Keratinocyte (primary cell): ENCODE measurements around the gene FDXACB1. TPM values are rescaled to one million over a fixed set of nuclear protein-coding genes. Genes with fewer than 3 reads are reported as not detected.

Experiments
- DNase-seq: peaks from one replicate; pipeline ENCODE4 v3.0.0-alpha.2; 2011; ENCODE audit warnings: low read depth, missing footprints, low spot score
- FAIRE-seq: peaks from 2 replicates; lab custom pipeline; 2011; peaks lifted over from hg19 to GRCh38; lab: Jason Lieb, UNC
- H2AFZ ChIP-seq: 2 replicates; pipeline ENCODE4 v1.6.0; 2012; ENCODE audit warnings: low read length, control low read depth, inconsistent platforms; ENCODE audit not compliant: control insufficient read depth
- H3K27ac ChIP-seq: 2 replicates; pipeline ENCODE4 v1.5.1; 2011; ENCODE audit warnings: low read length; ENCODE audit not compliant: control insufficient read depth, insufficient read depth
- H3K27me3 ChIP-seq: 3 replicates; pipeline ENCODE4 v1.6.0; 2011; ENCODE audit warnings: low read length; ENCODE audit not compliant: control insufficient read depth, insufficient read depth; ENCODE audit errors: extremely low read depth
- H3K36me3 ChIP-seq, 2 experiments: 2 replicates in 1 of 2; 3 replicates in 1 of 2; pipeline ENCODE4 v1.5.1; 2011; ENCODE audit warnings: low read length in 2 of 2, mild to moderate bottlenecking in 1 of 2; ENCODE audit not compliant: control insufficient read depth in 2 of 2, insufficient read depth in 2 of 2; ENCODE audit errors: extremely low read depth in 1 of 2
- H3K4me1 ChIP-seq: 3 replicates; pipeline ENCODE4 v1.5.1; 2011; ENCODE audit warnings: low read length; ENCODE audit not compliant: control insufficient read depth, insufficient read depth; ENCODE audit errors: extremely low read depth
- H3K4me2 ChIP-seq: 3 replicates; pipeline ENCODE4 v1.6.0; 2011; ENCODE audit warnings: low read depth, low read length; ENCODE audit not compliant: control insufficient read depth, insufficient read depth; ENCODE audit errors: extremely low read depth
- H3K4me3 ChIP-seq, 3 experiments: fragments of 200-600 bp in 1 of 3; sonication (generic) in 1 of 3; 2 replicates in 2 of 3; 3 replicates in 1 of 3; pipeline ENCODE4 v1.5.1; 2011 to 2016; ENCODE audit warnings: low read length in 3 of 3, mild to moderate bottlenecking in 3 of 3, control low read depth in 2 of 3, inconsistent platforms in 1 of 3, low read depth in 1 of 3, mixed read lengths in 1 of 3, mixed run types in 1 of 3, moderate library complexity in 1 of 3; ENCODE audit not compliant: control insufficient read depth in 2 of 3, insufficient read depth in 2 of 3; ENCODE audit errors: extremely low read depth in 1 of 3
- H3K79me2 ChIP-seq: 2 replicates; pipeline ENCODE4 v1.6.0; 2012; ENCODE audit warnings: low read length; ENCODE audit not compliant: control insufficient read depth, insufficient read depth
- H3K9ac ChIP-seq: 3 replicates; pipeline ENCODE4 v1.6.0; 2011; ENCODE audit warnings: low read length; ENCODE audit not compliant: control insufficient read depth, insufficient read depth; ENCODE audit errors: extremely low read depth
- H3K9me1 ChIP-seq: 3 replicates; pipeline ENCODE4 v1.6.0; 2011; ENCODE audit warnings: low read length; ENCODE audit not compliant: control insufficient read depth, insufficient read depth; ENCODE audit errors: extremely low read depth
- H3K9me3 ChIP-seq: 2 replicates; pipeline ENCODE4 v1.5.1; 2012; ENCODE audit warnings: low read depth, low read length; ENCODE audit not compliant: control insufficient read depth
- H4K20me1 ChIP-seq: 3 replicates; pipeline ENCODE4 v1.6.0; 2011; ENCODE audit warnings: low read length; ENCODE audit not compliant: control insufficient read depth, insufficient read depth; ENCODE audit errors: extremely low read depth
- CTCF ChIP-seq, 3 experiments: IDR thresholded peaks in 1 of 3; conservative IDR thresholded peaks in 1 of 3; optimal IDR thresholded peaks in 1 of 3; 2 replicates in 2 of 3; 3 replicates in 1 of 3; pipeline versions ENCODE3 to v1.5.1; 2011; ENCODE audit warnings: low read length in 3 of 3, mild to moderate bottlenecking in 3 of 3, moderate library complexity in 2 of 3, control low read depth in 1 of 3, inconsistent platforms in 1 of 3; ENCODE audit not compliant: insufficient read depth in 2 of 3; ENCODE audit errors: extremely low read depth in 1 of 3
- EZH2 ChIP-seq: IDR thresholded peaks from one replicate; pipeline ENCODE4 v1.6.1; 2012; ENCODE audit warnings: inconsistent platforms, mild to moderate bottlenecking, low read length, moderate library complexity
- dilution Hi-C: fragments of 300-500 bp; cut with MboI; formaldehyde crosslinking; loops from one replicate; pipeline ENCODE4 v1.7.0; 2020; ENCODE audit warnings: low sequenced_read_pairs; ENCODE audit not compliant: extremely low pct_ligation_motif_present
- polyA plus RNA-seq, 5 experiments: library from polyadenylated mRNA; depleted of rRNA in 3 of 5; stranded (reverse) in 3 of 5; stranded (forward) in 1 of 5; unstranded in 1 of 5; fragments of >200 nt; gene quantifications; 1 replicate in 1 of 5; 2 replicates in 3 of 5; 3 replicates in 1 of 5; pipeline versions ENCODE4 v1.2.1 to v1.2.3, GENCODE V29; 2011 to 2012; ENCODE audit warnings: missing spikeins in 2 of 5, low read depth in 1 of 5, low replicate concordance in 1 of 5

FDXACB1 gene
- polyA plus RNA-seq, 1 donor (not counting 4 experiments of a cell fraction or from before 2014, with no cell fraction given) = 2.9 TPM

- H3K4me1 ChIP-seq = peaks cover 7% of the 10 kb centered on the region
- dilution Hi-C loops = no loop called here
- no peak for DNase-seq
- H3K27ac ChIP-seq = no peak overlapping the region
- no peaks in the 10 kb centered on the region for H3K9me3 ChIP-seq
- H3K9ac ChIP-seq = no peak overlapping the region
- peaks cover 3% of the 10 kb centered on the region for H3K79me2 ChIP-seq
- no peaks in the 10 kb centered on the region for H4K20me1 ChIP-seq
- no peak for FAIRE-seq
- H3K36me3 ChIP-seq = peaks cover 0 to 8% of the 10 kb centered on the region in 2 experiments
- H2AFZ ChIP-seq = no peak overlapping the region
- H3K4me2 ChIP-seq = peak overlapping the region; percentile 79
- H3K9me1 ChIP-seq = no peaks in the 10 kb centered on the region
- no peak overlapping the region for H3K4me3 ChIP-seq
- TF ChIP-seq CTCF (optimal IDR thresholded peaks at IDR 0.05 in 1 of 3, IDR thresholded peaks at IDR 0.05 in 1 of 3, conservative IDR thresholded peaks at IDR 0.05 in 1 of 3; ENCODE audit: extremely low read depth in 1 of 3, insufficient read depth in 2 of 3, low read length in 3 of 3) = no peak
- TF ChIP-seq EZH2 = no peak
- no peaks in the 10 kb centered on the region for H3K27me3 ChIP-seq
Observed at GRCh38 chr11:111870113-111870512, 8.9 kb downstream of the FDXACB1 start.

DNA sequence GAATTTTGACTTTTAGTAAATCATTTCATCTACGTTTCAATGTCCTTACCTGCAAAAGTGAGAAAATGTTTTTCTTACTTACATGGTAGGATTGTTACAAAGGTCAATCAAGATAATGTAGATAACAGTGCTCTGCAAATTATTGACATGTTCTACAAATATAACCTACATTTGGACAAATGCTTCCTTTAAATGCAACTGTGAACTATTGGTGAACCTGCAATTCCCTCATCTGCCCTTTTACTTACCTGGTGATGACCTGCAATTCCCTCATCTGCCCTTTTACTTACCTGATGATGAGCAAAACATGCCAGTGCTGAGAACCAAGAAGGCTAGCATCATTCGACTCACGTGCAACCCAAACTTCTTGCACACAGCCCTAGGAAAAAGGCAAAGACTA lies 18.7 kb downstream of the FDXACB1 start:
- H3K4me2 ChIP-seq = no peak overlapping the region
- no peak for DNase-seq
- dilution Hi-C loops = no loop called here
- no peaks in the 10 kb centered on the region for H4K20me1 ChIP-seq
- no peak overlapping the region for H3K4me3 ChIP-seq
- no peaks in the 10 kb centered on the region for H3K9me3 ChIP-seq
- no peaks in the 10 kb centered on the region for H3K79me2 ChIP-seq
- no peaks in the 10 kb centered on the region for H3K9me1 ChIP-seq
- no peak for FAIRE-seq
- no peak overlapping the region for H2AFZ ChIP-seq
- no peak overlapping the region for H3K9ac ChIP-seq
- H3K27ac ChIP-seq = no peak overlapping the region
- no peak for TF ChIP-seq CTCF (optimal IDR thresholded peaks at IDR 0.05 in 1 of 3, IDR thresholded peaks at IDR 0.05 in 1 of 3, conservative IDR thresholded peaks at IDR 0.05 in 1 of 3; ENCODE audit: extremely low read depth in 1 of 3, insufficient read depth in 2 of 3, low read length in 3 of 3)
- no peak for TF ChIP-seq EZH2
- no peaks in the 10 kb centered on the region for H3K27me3 ChIP-seq
- H3K4me1 ChIP-seq = no peaks in the 10 kb centered on the region
- H3K36me3 ChIP-seq = peaks cover 5 to 6% of the 10 kb centered on the region in 2 experiments
